ENCODE measurements around the gene EFCAB11. TPM values are rescaled to one million over a fixed set of nuclear protein-coding genes. Genes with fewer than 3 reads are reported as not detected.

The EFCAB11 gene
- total and polyA plus RNA-seq, 2 donors (not counting 1 experiment from before 2014, with no cell fraction given): 2.6 to 4.0 TPM

DNA sequence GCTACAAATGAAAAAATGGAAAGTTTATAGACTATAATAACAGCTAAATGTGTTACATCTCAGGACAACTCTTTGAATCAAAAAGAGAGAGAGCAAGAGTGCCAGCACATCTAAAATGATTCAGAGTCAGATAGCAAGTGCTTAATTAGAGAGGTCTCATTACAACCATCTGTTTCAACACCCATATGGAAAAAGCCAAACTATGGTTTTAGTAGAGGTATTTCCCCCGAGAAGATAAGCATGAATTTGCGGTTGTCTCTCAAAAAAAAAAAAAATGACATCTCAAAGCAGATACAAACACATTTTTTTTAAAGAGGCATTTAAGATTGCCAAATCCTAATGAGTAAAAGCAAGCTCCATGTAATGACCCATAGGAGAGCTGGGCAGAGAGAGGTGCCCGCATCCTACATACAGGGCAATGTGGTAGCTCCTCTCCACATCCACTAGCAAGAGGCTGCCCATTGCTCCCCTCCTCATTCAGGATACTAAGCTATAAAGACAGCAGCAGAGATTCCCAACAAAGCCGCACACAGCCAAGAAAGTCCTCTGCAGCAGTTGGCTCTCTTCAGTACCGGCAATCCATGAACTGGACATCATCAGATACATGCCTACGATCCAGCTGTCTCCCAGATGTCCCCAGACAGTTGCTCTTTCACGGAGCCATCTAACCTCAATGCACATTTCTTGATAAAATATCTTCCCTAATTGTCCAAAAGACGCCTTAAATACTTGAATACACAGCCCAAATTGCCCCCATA, 100.4 kb downstream of the EFCAB11 start:
- Histone ChIP-seq H2AFZ (ENCODE audit: low read length) (no peak overlapping the region), H3K4me2 (ENCODE audit: extremely low read depth, insufficient read depth, low read length) (no peak overlapping the region), H3K79me2 (ENCODE audit: control insufficient read depth, insufficient read depth, low read length) (no peaks in the 10 kb centered on the region), H4K20me1 (ENCODE audit: control insufficient read depth, extremely low read depth, insufficient read depth, low read length) (no peaks in the 10 kb centered on the region), H3K4me1 (ENCODE audit: control insufficient read depth, extremely low read depth, insufficient read depth, low read length) (peaks cover 11% of the 10 kb centered on the region), H3K27me3 (ENCODE audit: control insufficient read depth, insufficient read depth, low read length) (no peaks in the 10 kb centered on the region), H3K9me3 (ENCODE audit: control insufficient read depth, insufficient read depth, low read depth, low read length) (no peaks in the 10 kb centered on the region), H3K4me3 (replicated peaks in 1 of 4; ENCODE audit: control extremely low read depth in 1 of 4, insufficient read depth in 1 of 4, low read depth in 3 of 4, low read length in 4 of 4) (no peak overlapping the region), H3K27ac (ENCODE audit: insufficient read depth, low read length) (no peak overlapping the region), H3K9ac (ENCODE audit: insufficient read depth, low read length) (no peak overlapping the region), H3K36me3 (ENCODE audit: control insufficient read depth, insufficient read depth, low read length) (no peaks in the 10 kb centered on the region)
- TF ChIP-seq EZH2 (IDR thresholded peaks at IDR 0.05; ENCODE audit: low read length, missing control alignments): no peak
- TF ChIP-seq, protein P1, sequence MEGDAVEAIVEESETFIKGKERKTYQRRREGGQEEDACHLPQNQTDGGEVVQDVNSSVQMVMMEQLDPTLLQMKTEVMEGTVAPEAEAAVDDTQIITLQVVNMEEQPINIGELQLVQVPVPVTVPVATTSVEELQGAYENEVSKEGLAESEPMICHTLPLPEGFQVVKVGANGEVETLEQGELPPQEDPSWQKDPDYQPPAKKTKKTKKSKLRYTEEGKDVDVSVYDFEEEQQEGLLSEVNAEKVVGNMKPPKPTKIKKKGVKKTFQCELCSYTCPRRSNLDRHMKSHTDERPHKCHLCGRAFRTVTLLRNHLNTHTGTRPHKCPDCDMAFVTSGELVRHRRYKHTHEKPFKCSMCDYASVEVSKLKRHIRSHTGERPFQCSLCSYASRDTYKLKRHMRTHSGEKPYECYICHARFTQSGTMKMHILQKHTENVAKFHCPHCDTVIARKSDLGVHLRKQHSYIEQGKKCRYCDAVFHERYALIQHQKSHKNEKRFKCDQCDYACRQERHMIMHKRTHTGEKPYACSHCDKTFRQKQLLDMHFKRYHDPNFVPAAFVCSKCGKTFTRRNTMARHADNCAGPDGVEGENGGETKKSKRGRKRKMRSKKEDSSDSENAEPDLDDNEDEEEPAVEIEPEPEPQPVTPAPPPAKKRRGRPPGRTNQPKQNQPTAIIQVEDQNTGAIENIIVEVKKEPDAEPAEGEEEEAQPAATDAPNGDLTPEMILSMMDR (conservative IDR thresholded peaks at IDR 0.05 in 1 of 2, IDR thresholded peaks at IDR 0.05 in 1 of 2; ENCODE audit: low read depth in 1 of 2, low read length in 2 of 2): no peak
- peak in 1 of 2 donors; percentile 78 for DNase-seq (ENCODE audit: low read depth in 2 of 2)

DNA sequence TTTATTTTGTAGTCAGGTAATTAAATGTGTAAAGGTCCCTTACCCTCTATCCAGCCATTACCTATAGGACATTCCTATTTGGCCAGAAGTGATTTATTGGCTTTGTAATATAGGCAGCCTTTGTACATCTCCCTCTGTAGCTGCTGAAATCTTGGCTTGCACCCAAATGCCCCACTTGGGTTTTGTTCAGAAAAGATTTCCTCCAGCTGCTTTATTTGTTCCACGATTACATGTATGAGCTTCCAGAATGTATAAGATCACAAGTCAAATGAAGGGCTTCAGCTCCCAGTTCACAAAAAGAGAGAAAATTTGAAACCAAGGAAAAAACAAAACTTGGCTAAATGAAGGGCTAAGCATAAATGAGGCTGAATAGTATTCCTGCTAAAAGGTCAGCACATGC, 103.4 kb downstream of the EFCAB11 start:
- H3K4me2 ChIP-seq (ENCODE audit: extremely low read depth, insufficient read depth, low read length): no peak overlapping the region
- no peak overlapping the region for H3K27ac ChIP-seq (ENCODE audit: insufficient read depth, low read length)
- no peaks in the 10 kb centered on the region for H4K20me1 ChIP-seq (ENCODE audit: control insufficient read depth, extremely low read depth, insufficient read depth, low read length)
- no peaks in the 10 kb centered on the region for H3K27me3 ChIP-seq (ENCODE audit: control insufficient read depth, insufficient read depth, low read length)
- H3K4me1 ChIP-seq (ENCODE audit: control insufficient read depth, extremely low read depth, insufficient read depth, low read length): peaks cover 4% of the 10 kb centered on the region
- H3K36me3 ChIP-seq (ENCODE audit: control insufficient read depth, insufficient read depth, low read length): no peaks in the 10 kb centered on the region
- H2AFZ ChIP-seq (ENCODE audit: low read length): no peak overlapping the region
- no peak for TF ChIP-seq EZH2 (IDR thresholded peaks at IDR 0.05; ENCODE audit: low read length, missing control alignments)
- TF ChIP-seq, protein P1 (conservative IDR thresholded peaks at IDR 0.05 in 1 of 2, IDR thresholded peaks at IDR 0.05 in 1 of 2; ENCODE audit: low read depth in 1 of 2, low read length in 2 of 2): no peak
- H3K79me2 ChIP-seq (ENCODE audit: control insufficient read depth, insufficient read depth, low read length): no peaks in the 10 kb centered on the region
- H3K9ac ChIP-seq (ENCODE audit: insufficient read depth, low read length): no peak overlapping the region
- DNase-seq (ENCODE audit: low read depth in 2 of 2): peak in 1 of 2 donors; percentile 17
- H3K9me3 ChIP-seq (ENCODE audit: control insufficient read depth, insufficient read depth, low read depth, low read length): no peaks in the 10 kb centered on the region
- H3K4me3 ChIP-seq (replicated peaks in 1 of 4; ENCODE audit: control extremely low read depth in 1 of 4, insufficient read depth in 1 of 4, low read depth in 3 of 4, low read length in 4 of 4): no peak overlapping the region

DNA sequence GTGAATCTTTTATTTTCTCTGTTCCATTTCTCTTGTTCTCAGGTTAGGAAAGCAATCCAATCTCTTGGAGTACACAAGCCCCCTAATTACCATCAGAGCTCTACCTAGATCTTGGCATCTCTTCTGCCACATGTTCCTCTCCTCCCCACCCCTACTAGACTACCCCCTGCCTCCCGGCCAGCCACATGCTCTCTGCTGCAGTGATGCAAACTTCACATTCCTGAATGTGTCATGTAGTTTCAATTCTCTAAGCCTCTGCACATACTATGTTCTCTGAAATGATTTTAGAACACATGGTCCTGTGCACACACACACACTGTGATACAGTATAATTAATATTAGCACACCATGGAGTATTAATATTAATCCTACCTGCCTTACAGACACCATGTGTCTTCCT, 104.6 kb downstream of the EFCAB11 start:
- Histone ChIP-seq H2AFZ (ENCODE audit: low read length) (no peak overlapping the region), H4K20me1 (ENCODE audit: control insufficient read depth, extremely low read depth, insufficient read depth, low read length) (no peaks in the 10 kb centered on the region), H3K79me2 (ENCODE audit: control insufficient read depth, insufficient read depth, low read length) (no peaks in the 10 kb centered on the region), H3K4me2 (ENCODE audit: extremely low read depth, insufficient read depth, low read length) (no peak overlapping the region), H3K9ac (ENCODE audit: insufficient read depth, low read length) (no peak overlapping the region), H3K4me1 (ENCODE audit: control insufficient read depth, extremely low read depth, insufficient read depth, low read length) (peaks cover 4% of the 10 kb centered on the region), H3K36me3 (ENCODE audit: control insufficient read depth, insufficient read depth, low read length) (no peaks in the 10 kb centered on the region), H3K9me3 (ENCODE audit: control insufficient read depth, insufficient read depth, low read depth, low read length) (no peaks in the 10 kb centered on the region), H3K27ac (ENCODE audit: insufficient read depth, low read length) (no peak overlapping the region), H3K27me3 (ENCODE audit: control insufficient read depth, insufficient read depth, low read length) (no peaks in the 10 kb centered on the region), H3K4me3 (replicated peaks in 1 of 4; ENCODE audit: control extremely low read depth in 1 of 4, insufficient read depth in 1 of 4, low read depth in 3 of 4, low read length in 4 of 4) (no peak overlapping the region)
- peak; percentile 42 to 74 for DNase-seq (ENCODE audit: low read depth in 2 of 2)
- TF ChIP-seq, protein P1 (conservative IDR thresholded peaks at IDR 0.05 in 1 of 2, IDR thresholded peaks at IDR 0.05 in 1 of 2; ENCODE audit: low read depth in 1 of 2, low read length in 2 of 2): no peak
- TF ChIP-seq EZH2 (IDR thresholded peaks at IDR 0.05; ENCODE audit: low read length, missing control alignments): no peak

Measured in fibroblast of lung (primary cell).